Measurements from ENCODE around the gene MRS2.

DNA sequence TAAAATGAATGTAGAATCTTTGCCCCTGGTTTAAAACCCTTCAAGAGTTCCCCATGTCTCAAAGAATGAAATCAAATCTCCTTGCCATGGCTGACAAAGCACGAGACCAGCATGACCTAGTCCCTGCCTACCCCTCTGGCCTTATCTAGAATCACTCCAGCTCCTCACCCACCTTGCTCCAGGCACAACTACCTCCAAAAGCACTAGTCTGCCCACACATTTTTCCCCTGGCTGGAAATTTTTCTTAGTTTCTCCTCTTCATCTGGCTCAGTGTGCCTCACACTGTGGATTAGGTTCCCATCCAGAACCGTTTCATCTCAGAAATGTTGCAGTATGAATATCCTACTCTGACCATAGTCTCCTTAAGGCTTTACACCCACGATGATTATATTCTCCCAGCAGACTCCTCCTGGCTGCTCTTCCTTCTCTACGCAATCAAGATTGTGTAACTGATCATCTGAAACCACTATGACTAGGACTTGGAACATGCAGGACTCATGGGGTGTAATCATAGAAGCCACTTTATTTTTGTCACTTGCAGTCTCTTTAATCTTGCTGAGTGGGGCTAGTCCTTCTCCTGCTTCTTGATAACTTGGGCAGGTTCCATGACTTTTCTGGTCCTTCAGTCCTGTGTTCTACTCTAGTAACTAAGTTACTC, 7.8 kb upstream of the MRS2 start:
- TF ChIP-seq JUN (IDR thresholded peaks at IDR 0.05; ENCODE audit: borderline replicate concordance, insufficient read depth, insufficient read length, low read depth): no peak
- TF ChIP-seq POLR2A (IDR thresholded peaks at IDR 0.05; ENCODE audit: low read depth, low read length): no peak
